ENCODE results near the gene ZMYND11.

The ZMYND11 gene

DNA sequence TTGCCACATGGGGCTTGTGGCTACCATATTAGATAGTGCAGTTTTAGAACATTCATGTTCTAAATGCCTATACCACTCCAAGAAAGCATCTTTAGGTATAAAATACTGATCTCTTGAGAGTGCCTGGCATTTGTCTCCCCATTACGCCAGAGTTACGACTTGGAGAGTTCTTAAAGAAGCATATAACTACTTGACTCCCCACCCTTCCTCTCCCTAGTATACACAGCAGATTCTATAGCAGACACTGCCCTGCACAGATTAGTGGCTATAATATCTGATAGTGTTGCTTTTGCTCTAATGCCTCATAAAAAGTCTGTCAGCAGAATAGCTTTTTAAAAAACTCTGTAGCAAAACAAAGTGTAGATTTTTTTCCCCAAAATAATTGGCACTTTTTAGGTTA is 90.8 kb downstream of the ZMYND11 start:
- Mint-ChIP-seq H3K27me3 (ENCODE audit: low read depth) (no peaks in the 10 kb centered on the region), H3K4me1 (peaks cover 4% of the 10 kb centered on the region), H3K4me3 (no peak overlapping the region), H3K27ac (no peak overlapping the region), H3K9me3 (no peaks in the 10 kb centered on the region), H3K36me3 (ENCODE audit: low read depth) (peaks cover 6% of the 10 kb centered on the region)
- TF ChIP-seq, protein P1, sequence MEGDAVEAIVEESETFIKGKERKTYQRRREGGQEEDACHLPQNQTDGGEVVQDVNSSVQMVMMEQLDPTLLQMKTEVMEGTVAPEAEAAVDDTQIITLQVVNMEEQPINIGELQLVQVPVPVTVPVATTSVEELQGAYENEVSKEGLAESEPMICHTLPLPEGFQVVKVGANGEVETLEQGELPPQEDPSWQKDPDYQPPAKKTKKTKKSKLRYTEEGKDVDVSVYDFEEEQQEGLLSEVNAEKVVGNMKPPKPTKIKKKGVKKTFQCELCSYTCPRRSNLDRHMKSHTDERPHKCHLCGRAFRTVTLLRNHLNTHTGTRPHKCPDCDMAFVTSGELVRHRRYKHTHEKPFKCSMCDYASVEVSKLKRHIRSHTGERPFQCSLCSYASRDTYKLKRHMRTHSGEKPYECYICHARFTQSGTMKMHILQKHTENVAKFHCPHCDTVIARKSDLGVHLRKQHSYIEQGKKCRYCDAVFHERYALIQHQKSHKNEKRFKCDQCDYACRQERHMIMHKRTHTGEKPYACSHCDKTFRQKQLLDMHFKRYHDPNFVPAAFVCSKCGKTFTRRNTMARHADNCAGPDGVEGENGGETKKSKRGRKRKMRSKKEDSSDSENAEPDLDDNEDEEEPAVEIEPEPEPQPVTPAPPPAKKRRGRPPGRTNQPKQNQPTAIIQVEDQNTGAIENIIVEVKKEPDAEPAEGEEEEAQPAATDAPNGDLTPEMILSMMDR (IDR thresholded peaks at IDR 0.05; ENCODE audit: unreplicated experiment in 3 of 3) = no peak

DNA sequence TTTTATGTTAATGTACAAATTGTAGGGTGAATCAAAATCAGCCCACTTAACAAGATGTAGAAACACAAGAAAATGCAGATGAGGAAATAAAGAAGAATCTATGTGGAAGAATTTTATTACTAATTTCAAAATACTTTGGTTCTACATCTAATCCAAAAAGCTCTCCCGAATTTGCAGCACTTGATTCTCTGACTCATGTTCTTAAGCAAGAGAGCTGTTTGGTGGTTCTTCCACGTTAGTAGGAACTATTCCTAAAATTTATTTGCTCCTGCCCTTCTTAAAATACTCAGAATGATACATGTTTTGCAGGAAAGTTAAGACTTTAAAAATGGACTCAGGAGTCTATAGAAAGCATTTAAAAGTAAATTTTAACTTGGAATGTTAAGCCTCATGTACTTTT is 91.8 kb downstream of the ZMYND11 start:
- H3K4me3 Mint-ChIP-seq = no peak overlapping the region
- no peaks in the 10 kb centered on the region for H3K9me3 Mint-ChIP-seq
- H3K27ac Mint-ChIP-seq = no peak overlapping the region
- peaks cover 4% of the 10 kb centered on the region for H3K4me1 Mint-ChIP-seq
- no peaks in the 10 kb centered on the region for H3K27me3 Mint-ChIP-seq (ENCODE audit: low read depth)
- peaks cover 10% of the 10 kb centered on the region for H3K36me3 Mint-ChIP-seq (ENCODE audit: low read depth)
- TF ChIP-seq, protein P1 (IDR thresholded peaks at IDR 0.05; ENCODE audit: unreplicated experiment in 3 of 3) = no peak

DNA sequence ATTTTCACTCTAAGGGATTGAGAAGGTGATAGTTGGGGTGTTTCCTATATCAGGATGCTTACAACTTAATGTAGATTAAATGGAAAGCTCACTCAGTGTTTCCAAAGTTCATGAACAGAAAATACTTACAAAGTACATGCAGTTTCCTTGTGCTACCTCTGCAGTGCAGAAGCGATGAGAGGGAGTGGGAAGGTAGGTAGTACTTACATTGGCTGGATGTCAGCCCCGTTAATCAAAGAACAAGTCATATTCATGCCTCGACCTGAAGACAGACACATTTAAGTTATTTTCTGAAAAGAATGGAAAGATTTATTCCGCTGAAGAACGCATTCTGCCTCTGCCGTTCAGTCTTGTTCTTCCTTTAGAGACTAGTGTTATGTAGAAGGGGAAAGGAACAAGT is 93.1 kb downstream of the ZMYND11 start:
- Mint-ChIP-seq H3K4me3 (no peak overlapping the region), H3K4me1 (peaks cover 4% of the 10 kb centered on the region)
- TF ChIP-seq, protein P1 (IDR thresholded peaks at IDR 0.05; ENCODE audit: unreplicated experiment in 3 of 3) = no peak

DNA sequence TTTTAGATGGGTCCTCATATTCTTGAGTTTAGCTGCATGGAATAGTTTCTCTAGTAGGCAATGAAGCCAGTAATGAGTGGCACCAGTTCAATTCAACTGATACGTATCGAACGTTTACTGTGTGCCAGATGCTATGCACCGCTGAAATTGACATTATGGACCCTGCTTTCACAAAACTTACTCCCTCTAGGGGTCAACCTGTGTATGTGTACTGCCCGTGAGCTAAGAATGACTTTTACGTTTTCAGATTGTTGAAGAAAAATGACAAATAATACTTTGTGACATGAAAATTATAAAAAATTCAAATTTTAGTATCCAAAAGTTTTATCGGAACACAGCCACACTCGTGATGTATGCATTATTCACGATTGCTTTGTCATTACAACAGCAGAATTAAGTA is 95.5 kb downstream of the ZMYND11 start:
- H3K36me3 Mint-ChIP-seq (ENCODE audit: low read depth) = peaks cover 20% of the 10 kb centered on the region
- TF ChIP-seq, protein P1 (IDR thresholded peaks at IDR 0.05; ENCODE audit: unreplicated experiment in 3 of 3) = peak; percentile 9 to 44 (median 37)
- H3K27ac Mint-ChIP-seq = no peak overlapping the region
- no peaks in the 10 kb centered on the region for H3K9me3 Mint-ChIP-seq
- no peak overlapping the region for H3K4me3 Mint-ChIP-seq
- H3K27me3 Mint-ChIP-seq (ENCODE audit: low read depth) = no peaks in the 10 kb centered on the region
- peaks cover 4% of the 10 kb centered on the region for H3K4me1 Mint-ChIP-seq

More for the DNA sequence above, 93.1 kb downstream of the ZMYND11 start:
- no peaks in the 10 kb centered on the region for H3K27me3 Mint-ChIP-seq (ENCODE audit: low read depth)
- H3K36me3 Mint-ChIP-seq (ENCODE audit: low read depth) = peaks cover 16% of the 10 kb centered on the region
- H3K27ac Mint-ChIP-seq = no peak overlapping the region
- no peaks in the 10 kb centered on the region for H3K9me3 Mint-ChIP-seq

DNA sequence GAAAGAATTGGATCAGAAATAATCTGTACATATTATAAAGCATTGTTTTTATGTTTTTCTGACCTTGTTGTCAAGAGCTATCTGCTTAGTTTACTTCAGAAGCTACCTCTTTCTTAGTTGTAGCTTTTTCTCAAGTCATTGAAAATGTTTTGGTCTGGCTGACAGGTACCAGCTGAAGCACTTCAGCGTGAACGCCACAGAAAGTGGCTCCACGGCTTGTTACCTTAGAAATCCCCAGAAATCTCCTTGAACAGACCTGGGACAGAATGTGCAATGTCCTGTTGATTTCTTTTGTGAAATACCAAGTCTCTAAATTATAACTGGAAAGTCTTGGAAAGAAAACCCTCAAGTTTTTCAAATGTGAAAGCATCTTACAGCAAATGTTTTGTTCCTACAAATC is 96.8 kb downstream of the ZMYND11 start:
- Mint-ChIP-seq H3K4me1 (peaks cover 4% of the 10 kb centered on the region), H3K36me3 (ENCODE audit: low read depth) (peaks cover 27% of the 10 kb centered on the region), H3K4me3 (no peak overlapping the region), H3K27me3 (ENCODE audit: low read depth) (no peaks in the 10 kb centered on the region), H3K9me3 (no peaks in the 10 kb centered on the region), H3K27ac (no peak overlapping the region)
- TF ChIP-seq, protein P1 (IDR thresholded peaks at IDR 0.05; ENCODE audit: unreplicated experiment in 3 of 3) = no peak

DNA sequence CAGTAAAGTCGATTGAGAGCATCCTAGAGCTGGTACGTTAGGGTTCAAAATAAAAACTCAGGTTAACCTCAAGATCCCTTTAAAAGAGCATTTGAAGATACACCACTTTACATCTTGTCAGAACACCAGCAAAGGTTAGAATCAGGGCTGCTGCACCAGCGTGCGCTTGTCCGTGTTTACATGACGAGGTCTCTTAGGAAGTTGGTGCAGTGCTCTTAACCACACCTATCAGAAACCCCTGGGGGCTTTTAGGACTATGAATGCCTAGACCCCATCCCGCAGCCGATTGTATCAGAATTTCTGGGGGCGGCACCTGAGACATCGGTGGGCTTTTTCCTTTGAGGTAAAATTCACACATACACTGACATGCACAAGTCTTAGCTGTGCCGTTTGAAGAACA is 97.6 kb downstream of the ZMYND11 start:
- peaks cover 32% of the 10 kb centered on the region for H3K36me3 Mint-ChIP-seq (ENCODE audit: low read depth)
- H3K27me3 Mint-ChIP-seq (ENCODE audit: low read depth) = no peaks in the 10 kb centered on the region
- no peaks in the 10 kb centered on the region for H3K9me3 Mint-ChIP-seq
- peaks cover 4% of the 10 kb centered on the region for H3K4me1 Mint-ChIP-seq
- no peak overlapping the region for H3K4me3 Mint-ChIP-seq
- H3K27ac Mint-ChIP-seq = no peak overlapping the region
- TF ChIP-seq, protein P1 (IDR thresholded peaks at IDR 0.05; ENCODE audit: unreplicated experiment in 3 of 3) = no peak
